Tongue (tissue), 3 donors: ENCODE measurements around the gene PRR14L. TPM values are rescaled to one million over a fixed set of nuclear protein-coding genes. Genes with fewer than 3 reads are reported as not detected.

Source experiments
- DNase-seq: peaks from one replicate; pipeline ENCODE4 v3.0.0-alpha.2; 2015
- small RNA-seq: library from RNA; depleted of rRNA; stranded (forward); fragments of <200 nt; gene quantifications from one replicate; pipeline ENCODE3, GENCODE V24; 2014; ENCODE audit warnings: low replicate concordance
- total RNA-seq: library from RNA; depleted of rRNA; stranded (reverse); fragments of >200 nt; gene quantifications from one replicate; pipeline ENCODE4 v1.2.3, GENCODE V29; 2014

The PRR14L gene
- total RNA-seq, 1 donor from 2014 or later: 21.5 TPM

DNA sequence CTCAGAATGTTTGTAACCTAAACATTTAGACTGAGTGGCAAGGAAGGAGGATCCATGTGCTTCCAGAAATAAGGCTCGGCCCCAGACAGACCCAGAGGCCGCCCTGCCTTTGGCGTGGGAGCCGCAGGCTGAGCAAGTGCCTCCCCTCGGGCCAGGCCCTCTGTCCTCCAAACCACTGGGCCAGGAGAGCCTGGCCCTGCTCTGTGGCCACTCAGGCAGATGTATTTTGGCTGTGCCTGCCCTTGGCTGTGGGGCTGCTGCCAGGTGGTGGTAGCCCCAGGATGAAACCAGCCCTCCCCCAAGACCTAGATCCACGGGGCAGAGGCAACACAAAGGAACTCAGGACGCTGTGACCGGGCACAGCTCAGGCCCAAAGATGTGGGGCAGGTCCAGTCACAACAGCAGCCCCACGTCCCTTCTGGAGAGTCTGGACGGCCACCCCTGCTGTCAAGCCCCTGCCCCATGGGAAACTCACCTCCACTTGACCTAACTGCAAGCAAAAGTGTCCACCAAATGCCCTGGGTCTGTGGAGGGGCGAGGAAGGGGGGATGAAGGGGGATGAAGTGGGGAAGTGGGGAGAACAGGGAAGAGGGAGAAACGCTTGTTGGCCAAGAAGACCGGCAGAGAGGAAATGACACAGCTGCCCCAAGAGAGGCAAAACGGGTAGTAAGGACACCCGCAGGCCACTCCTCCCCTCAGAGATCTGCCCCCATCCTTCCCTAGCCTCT is 111.9 kb downstream of the PRR14L start:
- DNase-seq: no peak

GRCh38 chr22:31637447-31637890 is 112.5 kb downstream of the PRR14L start:
- no peak for DNase-seq

GRCh38 chr22:31635638-31636306 is 114.2 kb downstream of the PRR14L start:
- no peak for DNase-seq

GRCh38 chr22:31631436-31631835 is 118.5 kb downstream of the PRR14L start:
- no peak for DNase-seq

Small RNAs within 50 kb of the gene (small RNA-seq; reads per million reads assigned to genes)
- gene RN7SL20P: not detected

Other genes starting within 250 kb of the PRR14L start
- gene PISD, start 87.9 kb downstream of the PRR14L start, total RNA-seq: 24.4 TPM
- 15.2 TPM for gene DEPDC5, start 3.9 kb upstream of the PRR14L start, total RNA-seq
- 84.2 TPM for gene YWHAH, start 194.4 kb upstream of the PRR14L start, total RNA-seq